HCT116 (cell line): ENCODE data around the gene CAMSAP1.

ENCODE experiments used
- CEBPB ChIP-seq: IDR thresholded peaks from 2 replicates; pipeline ENCODE4 v1.6.1; 2012; ENCODE audit warnings: low read depth
- CTCF ChIP-seq, 3 experiments: fragments of 200-600 bp in 1 of 3; sonication (generic) in 1 of 3; IDR thresholded peaks in 2 of 3; conservative IDR thresholded peaks in 1 of 3; 2 replicates each; pipeline ENCODE4 v1.5.1; 2012 to 2017; ENCODE audit warnings: low read depth in 2 of 3, low read length in 2 of 3, antibody characterized with exemption in 1 of 3, borderline replicate concordance in 1 of 3, control low read depth in 1 of 3, mild to moderate bottlenecking in 1 of 3, mixed read lengths in 1 of 3, mixed run types in 1 of 3, moderate library complexity in 1 of 3; ENCODE audit not compliant: insufficient read depth in 1 of 3
- ELF1 ChIP-seq: IDR thresholded peaks from 2 replicates; pipeline ENCODE4 v1.6.1; 2012; ENCODE audit warnings: low read depth, borderline replicate concordance
- FOSL1 ChIP-seq: IDR thresholded peaks from 2 replicates; pipeline ENCODE4 v1.6.1; 2012; ENCODE audit warnings: low read depth
- JUND ChIP-seq: IDR thresholded peaks from 2 replicates; pipeline ENCODE4 v1.6.1; 2012
- MAX ChIP-seq: IDR thresholded peaks from 2 replicates; pipeline ENCODE4 v1.6.1; 2012
- POLR2A ChIP-seq: IDR thresholded peaks from 2 replicates; pipeline ENCODE4 v1.7.0; 2011; ENCODE audit warnings: borderline replicate concordance; ENCODE audit not compliant: insufficient read depth, insufficient read length; ENCODE audit errors: extremely low read depth
- POLR2AphosphoS5 ChIP-seq: IDR thresholded peaks from 2 replicates; pipeline ENCODE4 v1.6.1; 2011; ENCODE audit warnings: mild to moderate bottlenecking, low read depth, low read length, moderate library complexity
- REST ChIP-seq: IDR thresholded peaks from 2 replicates; pipeline ENCODE4 v1.6.1; 2012; ENCODE audit warnings: low read depth

GRCh38 chr9:135879237-135879601, 28.1 kb downstream of the CAMSAP1 start:
- TF ChIP-seq ELF1 = no peak
- no peak for TF ChIP-seq POLR2A
- no peak for TF ChIP-seq MAX
- no peak for TF ChIP-seq CTCF (IDR thresholded peaks at IDR 0.05 in 2 of 3, conservative IDR thresholded peaks at IDR 0.05 in 1 of 3; ENCODE audit: borderline replicate concordance in 1 of 3, insufficient read depth in 1 of 3, low read depth in 2 of 3, low read length in 2 of 3)
- TF ChIP-seq CEBPB = no peak
- no peak for TF ChIP-seq POLR2AphosphoS5
- no peak for TF ChIP-seq REST
- TF ChIP-seq JUND = no peak
- no peak for TF ChIP-seq FOSL1
